Measurements from ENCODE around the gene DCP2.

Gene DCP2

DNA sequence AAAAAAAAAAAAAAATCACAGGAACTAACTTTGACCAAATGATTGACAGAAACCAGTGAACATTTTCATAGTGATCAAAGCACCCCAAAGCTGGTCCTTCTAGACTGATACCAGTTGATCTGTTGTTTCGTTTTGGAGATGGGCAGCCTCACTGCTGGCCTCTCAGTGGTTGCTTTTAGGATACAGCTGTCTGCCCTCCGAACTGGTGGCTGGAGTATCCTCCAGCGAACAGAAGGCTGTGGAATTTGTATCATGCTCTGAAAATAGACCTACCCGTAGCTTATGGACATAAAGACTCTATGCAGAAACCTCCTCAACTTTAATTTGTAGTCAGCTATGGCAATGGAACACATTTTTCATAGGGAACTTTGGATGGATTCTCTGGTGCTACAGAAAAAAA lies 49.0 kb downstream of the DCP2 start:
- Mint-ChIP-seq H3K27ac (no peak overlapping the region), H3K4me1 (peaks cover 27% of the 10 kb centered on the region), H3K4me3 (no peak overlapping the region), H3K27me3 (no peaks in the 10 kb centered on the region), H3K9me3 (no peaks in the 10 kb centered on the region)
- DNase-seq = no peak
- no peak for ATAC-seq

- H3K27ac Mint-ChIP-seq = no peak overlapping the region
- ATAC-seq (no peak), DNase-seq (no peak)
- H3K4me1 Mint-ChIP-seq = peaks cover 21% of the 10 kb centered on the region
- no peaks in the 10 kb centered on the region for H3K27me3 Mint-ChIP-seq
- no peaks in the 10 kb centered on the region for H3K9me3 Mint-ChIP-seq
- no peak overlapping the region for H3K4me3 Mint-ChIP-seq
These were observed 49.6 kb downstream of the DCP2 start for GRCh38 chr5:113026211-113026610.

DNA sequence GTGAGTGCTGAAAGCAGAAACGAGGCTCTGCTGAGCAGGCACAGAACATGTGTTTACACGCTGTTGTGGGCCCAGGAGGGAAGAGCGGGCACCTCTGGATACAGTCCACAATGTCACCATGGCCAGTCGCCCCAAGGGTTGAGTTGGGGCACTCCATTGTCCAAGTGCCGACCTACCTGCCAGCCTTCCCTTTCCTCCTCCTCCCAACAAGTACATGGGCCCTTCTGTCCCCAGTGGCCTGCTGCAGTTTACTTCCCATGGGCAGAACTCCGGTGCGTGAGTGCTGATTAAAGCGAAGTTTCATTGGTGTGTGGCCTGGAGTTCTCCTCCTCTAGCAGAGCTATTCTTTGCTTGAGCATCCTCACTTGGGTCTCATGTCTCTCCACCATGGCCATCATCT lies 50.4 kb downstream of the DCP2 start:
- H3K4me1 Mint-ChIP-seq = peaks cover 13% of the 10 kb centered on the region

DNA sequence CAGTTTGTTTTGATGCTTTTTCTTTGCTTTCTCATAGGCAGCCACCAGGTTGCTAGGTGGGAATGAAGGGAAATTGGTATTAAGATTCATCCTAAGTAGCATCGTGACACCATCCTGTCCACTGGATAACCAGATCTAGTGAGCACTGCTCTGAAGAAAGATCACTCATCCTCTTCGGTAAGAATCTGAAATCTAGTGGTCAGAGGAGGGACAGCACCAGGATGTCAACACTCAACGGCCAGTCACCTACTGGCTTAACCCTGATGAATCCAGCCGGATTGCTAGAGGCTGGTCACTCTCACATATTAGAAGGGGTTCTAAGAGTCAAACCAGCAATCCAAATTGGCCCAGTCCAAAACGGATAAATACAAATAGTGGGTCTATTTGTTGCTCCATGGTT lies 50.8 kb downstream of the DCP2 start:
- no peak overlapping the region for H3K27ac Mint-ChIP-seq
- no peak overlapping the region for H3K4me3 Mint-ChIP-seq
- no peak for DNase-seq
- no peak for ATAC-seq
- H3K9me3 Mint-ChIP-seq = no peaks in the 10 kb centered on the region
- H3K27me3 Mint-ChIP-seq = no peaks in the 10 kb centered on the region
- peaks cover 9% of the 10 kb centered on the region for H3K4me1 Mint-ChIP-seq

More for the DNA sequence above, 50.4 kb downstream of the DCP2 start:
- H3K9me3 Mint-ChIP-seq = no peaks in the 10 kb centered on the region
- ATAC-seq = no peak
- DNase-seq = no peak
- H3K27me3 Mint-ChIP-seq = no peaks in the 10 kb centered on the region
- no peak overlapping the region for H3K4me3 Mint-ChIP-seq
- H3K27ac Mint-ChIP-seq = no peak overlapping the region

DNA sequence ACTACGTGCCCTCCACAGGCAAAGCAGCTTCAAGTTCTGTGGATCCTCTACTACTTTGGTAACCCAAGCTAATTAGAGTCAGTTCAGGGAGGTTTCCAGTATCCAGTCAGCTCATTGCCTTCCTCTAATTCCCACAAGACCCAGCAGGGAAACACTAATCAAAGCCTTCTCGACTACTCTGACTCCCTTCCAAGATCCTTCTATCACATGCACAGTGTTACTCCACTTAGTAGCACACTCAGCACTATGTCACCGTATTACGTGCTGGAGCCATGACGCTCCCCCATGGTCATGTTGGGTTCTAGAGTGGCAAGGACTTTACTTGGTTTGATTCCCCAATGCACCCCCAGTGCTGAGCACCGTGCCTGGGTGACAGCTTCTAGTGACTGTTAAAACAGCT lies 53.0 kb downstream of the DCP2 start:
- no peaks in the 10 kb centered on the region for H3K9me3 Mint-ChIP-seq
- ATAC-seq = no peak
- H3K4me3 Mint-ChIP-seq = no peak overlapping the region
- H3K27ac Mint-ChIP-seq = no peak overlapping the region
- H3K4me1 Mint-ChIP-seq = no peaks in the 10 kb centered on the region
- DNase-seq = no peak
- no peaks in the 10 kb centered on the region for H3K27me3 Mint-ChIP-seq

- Mint-ChIP-seq H3K27ac (no peak overlapping the region), H3K4me1 (no peaks in the 10 kb centered on the region), H3K27me3 (no peaks in the 10 kb centered on the region), H3K9me3 (no peaks in the 10 kb centered on the region), H3K4me3 (no peak overlapping the region)
- DNase-seq = no peak
- ATAC-seq = no peak
These were observed 54.5 kb downstream of the DCP2 start for GRCh38 chr5:113031104-113031503.

GRCh38 chr5:113031557-113031956 lies 55.0 kb downstream of the DCP2 start:
- no peaks in the 10 kb centered on the region for H3K4me1 Mint-ChIP-seq
- ATAC-seq (no peak), DNase-seq (no peak)
- no peaks in the 10 kb centered on the region for H3K27me3 Mint-ChIP-seq
- no peak overlapping the region for H3K4me3 Mint-ChIP-seq
- no peaks in the 10 kb centered on the region for H3K9me3 Mint-ChIP-seq
- peak overlapping the region in 1 of 2 donors; percentile 28 for H3K27ac Mint-ChIP-seq

GRCh38 chr5:113034182-113034773 lies 57.7 kb downstream of the DCP2 start:
- ATAC-seq (no peak), DNase-seq (no peak)
- H3K4me1 Mint-ChIP-seq = no peaks in the 10 kb centered on the region
- H3K9me3 Mint-ChIP-seq = no peaks in the 10 kb centered on the region
- no peaks in the 10 kb centered on the region for H3K27me3 Mint-ChIP-seq
- peak overlapping the region in 1 of 2 donors; percentile 87 for H3K27ac Mint-ChIP-seq
- no peak overlapping the region for H3K4me3 Mint-ChIP-seq

DNA sequence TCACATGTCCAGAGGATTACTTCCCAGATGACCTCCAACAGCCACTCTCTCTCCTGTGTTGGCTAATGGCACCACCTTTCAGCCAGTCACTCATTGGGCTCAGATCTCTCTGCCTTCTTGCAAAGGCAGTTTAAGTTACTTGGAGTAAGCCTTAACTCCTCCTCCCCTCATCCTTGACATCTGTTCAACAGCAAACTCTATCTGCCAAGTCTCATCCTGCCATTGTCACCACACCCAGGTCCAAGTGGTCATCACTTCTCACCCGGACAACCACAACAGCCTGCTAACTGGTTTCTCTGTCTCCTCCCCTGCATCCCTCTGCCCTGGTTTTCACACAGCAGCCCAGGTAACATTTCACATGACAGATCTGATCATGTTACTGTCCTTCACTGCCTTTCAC lies 58.5 kb downstream of the DCP2 start:
- Mint-ChIP-seq H3K4me1 (no peaks in the 10 kb centered on the region), H3K9me3 (no peaks in the 10 kb centered on the region), H3K4me3 (no peak overlapping the region), H3K27me3 (no peaks in the 10 kb centered on the region), H3K27ac (no peak overlapping the region)
- DNase-seq = no peak
- ATAC-seq = no peak

GRCh38 chr5:113036321-113036720 lies 59.7 kb downstream of the DCP2 start:
- Mint-ChIP-seq H3K27ac (no peak overlapping the region), H3K4me3 (no peak overlapping the region), H3K27me3 (no peaks in the 10 kb centered on the region), H3K4me1 (no peaks in the 10 kb centered on the region), H3K9me3 (no peaks in the 10 kb centered on the region)
- DNase-seq (no peak), ATAC-seq (no peak)

GRCh38 chr5:113036826-113037225 lies 60.2 kb downstream of the DCP2 start:
- H3K27ac Mint-ChIP-seq = no peak overlapping the region
- H3K4me3 Mint-ChIP-seq = no peak overlapping the region
- H3K9me3 Mint-ChIP-seq = no peaks in the 10 kb centered on the region
- ATAC-seq = no peak
- H3K4me1 Mint-ChIP-seq = no peaks in the 10 kb centered on the region
- no peak for DNase-seq
- H3K27me3 Mint-ChIP-seq = no peaks in the 10 kb centered on the region

GRCh38 chr5:113038136-113038535 lies 61.5 kb downstream of the DCP2 start:
- Mint-ChIP-seq H3K9me3 (no peaks in the 10 kb centered on the region), H3K4me1 (no peaks in the 10 kb centered on the region), H3K27ac (no peak overlapping the region), H3K27me3 (no peaks in the 10 kb centered on the region), H3K4me3 (no peak overlapping the region)
- DNase-seq (no peak), ATAC-seq (no peak)

DNA sequence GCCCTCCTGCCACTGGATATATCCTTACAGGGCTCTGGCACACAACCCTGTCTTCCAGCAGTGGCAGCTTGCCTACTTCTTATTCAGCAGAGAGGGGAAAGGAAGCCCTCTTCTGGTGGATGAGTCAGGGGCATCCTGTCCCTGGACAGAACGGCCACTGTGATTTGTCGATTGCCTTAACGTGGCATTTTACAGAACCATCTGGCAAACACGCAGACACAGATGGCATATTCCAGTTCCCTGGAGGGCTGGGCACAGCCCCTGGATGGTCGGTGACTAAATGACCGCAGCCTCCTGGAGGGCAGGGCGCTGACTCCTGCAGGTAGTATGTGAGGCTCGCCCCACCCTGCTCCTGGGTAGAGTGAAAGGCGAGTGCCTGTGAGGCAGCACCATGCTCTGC lies 62.1 kb downstream of the DCP2 start:
- no peak for DNase-seq
- H3K4me1 Mint-ChIP-seq = no peaks in the 10 kb centered on the region
- ATAC-seq = no peak
- no peak overlapping the region for H3K27ac Mint-ChIP-seq
- no peak overlapping the region for H3K4me3 Mint-ChIP-seq
- H3K9me3 Mint-ChIP-seq = no peaks in the 10 kb centered on the region
- H3K27me3 Mint-ChIP-seq = no peaks in the 10 kb centered on the region

GRCh38 chr5:113039229-113039933 lies 62.8 kb downstream of the DCP2 start:
- H3K27me3 Mint-ChIP-seq = no peaks in the 10 kb centered on the region
- no peak overlapping the region for H3K27ac Mint-ChIP-seq
- H3K9me3 Mint-ChIP-seq = no peaks in the 10 kb centered on the region
- ATAC-seq = no peak
- H3K4me3 Mint-ChIP-seq = no peak overlapping the region
- H3K4me1 Mint-ChIP-seq = no peaks in the 10 kb centered on the region
- DNase-seq = no peak

DNA sequence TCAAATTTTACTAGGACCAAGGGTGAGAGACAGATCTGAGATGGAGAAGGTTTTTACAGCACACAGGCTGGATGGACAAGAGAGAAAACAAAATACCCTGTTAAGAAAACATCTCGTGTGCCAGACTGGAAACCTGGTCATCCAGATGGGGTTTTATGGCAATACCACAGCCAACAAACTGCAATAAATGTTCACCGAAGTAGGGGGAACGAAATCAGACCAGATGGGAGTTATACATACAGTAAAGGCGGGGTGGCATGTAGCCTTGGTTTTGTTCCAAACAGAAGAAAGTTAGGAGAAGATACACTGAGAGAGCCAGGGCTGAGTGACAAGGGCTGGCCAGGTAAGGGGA lies 63.3 kb downstream of the DCP2 start:
- Mint-ChIP-seq H3K9me3 (no peaks in the 10 kb centered on the region), H3K4me1 (no peaks in the 10 kb centered on the region), H3K4me3 (no peak overlapping the region), H3K27ac (no peak overlapping the region), H3K27me3 (no peaks in the 10 kb centered on the region)
- DNase-seq (no peak), ATAC-seq (no peak)

- no peaks in the 10 kb centered on the region for H3K9me3 Mint-ChIP-seq
- ATAC-seq (no peak), DNase-seq (no peak)
- no peaks in the 10 kb centered on the region for H3K27me3 Mint-ChIP-seq
- H3K4me3 Mint-ChIP-seq = no peak overlapping the region
- H3K4me1 Mint-ChIP-seq = no peaks in the 10 kb centered on the region
- H3K27ac Mint-ChIP-seq = no peak overlapping the region
These were observed 64.2 kb downstream of the DCP2 start for GRCh38 chr5:113040672-113041260.
